GM12864 (cell line): ENCODE measurements around the gene CWF19L2.
A peak's percentile ranks its signal among the peaks of the same experiment; 100 is the strongest.
"Not testable (repeated sequence)": the region's sequence is repeated elsewhere in the genome, so short reads cannot be mapped to it uniquely, and the experiment has no call there.

ENCODE experiments used
- DNase-seq: peaks from one replicate; pipeline ENCODE4 v3.0.0-alpha.2; 2011; ENCODE audit warnings: low read depth
- H3K4me3 ChIP-seq: 2 replicates; pipeline ENCODE4 v1.5.1; 2011; ENCODE audit warnings: mild to moderate bottlenecking, low read depth, low read length, control low read depth
- TF ChIP-seq, protein P1 (sequence below): IDR thresholded peaks from 2 replicates; pipeline ENCODE4 v1.5.1; 2011; ENCODE audit warnings: low read depth, mild to moderate bottlenecking, moderate library complexity, low read length, control low read depth, inconsistent platforms; ENCODE audit errors: missing control alignments

CWF19L2 gene

DNA sequence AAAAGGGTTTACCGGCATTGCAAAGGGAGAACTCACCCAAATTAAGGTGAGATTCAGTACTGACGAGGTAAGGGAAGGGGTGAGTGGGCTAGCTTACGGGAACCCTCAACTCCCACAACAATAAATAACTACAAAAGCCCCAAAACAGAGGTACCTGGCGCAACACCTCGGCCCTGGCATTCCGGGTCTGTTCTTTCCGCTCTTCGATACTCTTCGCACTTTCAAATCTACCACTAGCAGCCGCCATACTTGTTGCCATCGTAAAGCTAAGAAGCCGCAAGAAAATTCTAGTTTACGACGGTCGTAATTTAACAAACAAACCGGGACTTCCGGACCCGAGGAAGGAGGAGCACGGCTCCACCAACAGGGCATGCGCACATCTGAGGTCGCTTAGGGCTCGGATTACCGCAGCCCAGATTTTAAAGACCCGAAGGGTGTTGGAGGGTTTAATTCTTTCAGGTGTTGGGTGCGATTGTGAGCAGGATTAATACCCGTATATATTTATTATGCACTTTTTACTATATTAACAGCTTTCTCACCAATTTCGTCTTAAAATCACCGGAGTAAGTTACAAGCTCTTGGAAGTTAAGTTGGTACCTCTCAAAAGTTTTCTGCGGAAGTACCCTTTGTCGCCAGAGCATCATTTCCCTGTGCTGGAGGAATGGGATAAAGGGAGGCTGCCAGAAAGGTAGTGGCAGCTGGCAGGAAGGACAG, at the start of gene CWF19L2:
TSS of gene CWF19L2 (minus strand) at position 268 of the 714 bp plus-strand sequence. CDS start at position 259, 9 bp downstream.
- H3K4me3 ChIP-seq: peak within 1 kb of the TSS; percentile 77
- DNase-seq: peak; percentile 94
- TF ChIP-seq, protein P1, sequence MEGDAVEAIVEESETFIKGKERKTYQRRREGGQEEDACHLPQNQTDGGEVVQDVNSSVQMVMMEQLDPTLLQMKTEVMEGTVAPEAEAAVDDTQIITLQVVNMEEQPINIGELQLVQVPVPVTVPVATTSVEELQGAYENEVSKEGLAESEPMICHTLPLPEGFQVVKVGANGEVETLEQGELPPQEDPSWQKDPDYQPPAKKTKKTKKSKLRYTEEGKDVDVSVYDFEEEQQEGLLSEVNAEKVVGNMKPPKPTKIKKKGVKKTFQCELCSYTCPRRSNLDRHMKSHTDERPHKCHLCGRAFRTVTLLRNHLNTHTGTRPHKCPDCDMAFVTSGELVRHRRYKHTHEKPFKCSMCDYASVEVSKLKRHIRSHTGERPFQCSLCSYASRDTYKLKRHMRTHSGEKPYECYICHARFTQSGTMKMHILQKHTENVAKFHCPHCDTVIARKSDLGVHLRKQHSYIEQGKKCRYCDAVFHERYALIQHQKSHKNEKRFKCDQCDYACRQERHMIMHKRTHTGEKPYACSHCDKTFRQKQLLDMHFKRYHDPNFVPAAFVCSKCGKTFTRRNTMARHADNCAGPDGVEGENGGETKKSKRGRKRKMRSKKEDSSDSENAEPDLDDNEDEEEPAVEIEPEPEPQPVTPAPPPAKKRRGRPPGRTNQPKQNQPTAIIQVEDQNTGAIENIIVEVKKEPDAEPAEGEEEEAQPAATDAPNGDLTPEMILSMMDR: no peak

GRCh38 chr11:107505647-107506225, 48.1 kb upstream of the CWF19L2 start:
- no peak overlapping the region for H3K4me3 ChIP-seq
- TF ChIP-seq, protein P1: no peak
- DNase-seq: no peak

DNA sequence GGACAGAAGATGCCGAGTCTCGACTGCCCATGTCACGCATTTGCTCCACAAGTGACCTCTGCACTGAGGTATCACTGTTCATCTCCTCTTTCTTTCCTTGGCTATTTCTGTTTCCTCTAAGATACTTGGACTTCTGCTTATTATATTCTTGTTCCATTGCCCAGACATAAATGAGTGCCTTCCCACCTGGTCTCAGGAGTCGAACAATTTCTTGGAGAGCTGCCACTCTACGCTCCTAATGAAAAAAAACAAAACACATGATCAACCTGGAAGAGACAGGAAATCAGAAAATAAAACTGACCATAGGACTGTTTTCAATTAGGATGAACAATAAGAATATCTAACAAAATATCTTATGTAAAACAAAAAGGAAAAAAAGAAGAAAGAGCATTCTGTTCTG, 47.4 kb upstream of the CWF19L2 start:
- TF ChIP-seq, protein P1: no peak
- DNase-seq: no peak
- no peak overlapping the region for H3K4me3 ChIP-seq

DNA sequence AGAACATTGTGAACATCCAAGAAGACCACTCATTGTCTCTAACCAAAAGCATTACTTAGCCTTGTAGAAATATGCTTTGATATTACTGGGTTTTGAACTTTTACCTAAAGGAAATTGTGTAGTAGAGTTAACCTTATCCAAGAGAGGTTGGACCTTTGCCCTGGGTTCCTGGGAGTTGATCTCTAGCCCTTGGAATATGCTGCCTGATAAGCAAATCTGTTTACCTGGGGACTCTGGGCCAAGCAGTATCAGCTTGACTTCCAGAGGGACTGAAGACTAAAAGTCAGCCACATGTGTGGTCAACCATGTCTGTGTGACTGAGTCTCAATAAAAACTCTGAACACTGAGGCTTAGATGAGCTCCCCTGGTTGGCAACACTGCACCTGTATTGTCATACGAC, 44.1 kb upstream of the CWF19L2 start:
- TF ChIP-seq, protein P1: no peak
- DNase-seq: no peak
- H3K4me3 ChIP-seq: no peak overlapping the region

- not testable (repeated sequence) for H3K4me3 ChIP-seq, DNase-seq
These were observed 39.7 kb upstream of the CWF19L2 start for GRCh38 chr11:107497371-107497770.

DNA sequence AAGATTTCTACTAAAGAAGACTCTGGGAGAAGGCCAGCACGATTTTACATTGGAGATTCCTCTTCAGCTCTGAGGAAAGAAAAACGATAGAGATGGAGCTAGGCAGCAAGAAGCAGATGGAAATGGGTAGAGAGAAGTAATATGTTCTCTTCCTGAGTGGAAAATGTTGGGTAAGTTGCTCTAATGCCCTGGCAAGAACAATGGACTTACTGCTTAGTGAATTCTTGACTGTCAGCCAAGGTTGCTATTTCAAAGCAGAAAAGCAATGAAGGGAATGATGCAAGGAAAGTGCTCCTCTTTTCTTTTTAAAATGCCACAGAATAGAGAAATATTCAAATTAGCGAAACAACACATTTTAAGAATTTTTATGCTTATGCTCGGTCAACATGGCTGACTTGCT, 38.4 kb upstream of the CWF19L2 start:
- no peak for DNase-seq
- TF ChIP-seq, protein P1: no peak
- no peak overlapping the region for H3K4me3 ChIP-seq

DNA sequence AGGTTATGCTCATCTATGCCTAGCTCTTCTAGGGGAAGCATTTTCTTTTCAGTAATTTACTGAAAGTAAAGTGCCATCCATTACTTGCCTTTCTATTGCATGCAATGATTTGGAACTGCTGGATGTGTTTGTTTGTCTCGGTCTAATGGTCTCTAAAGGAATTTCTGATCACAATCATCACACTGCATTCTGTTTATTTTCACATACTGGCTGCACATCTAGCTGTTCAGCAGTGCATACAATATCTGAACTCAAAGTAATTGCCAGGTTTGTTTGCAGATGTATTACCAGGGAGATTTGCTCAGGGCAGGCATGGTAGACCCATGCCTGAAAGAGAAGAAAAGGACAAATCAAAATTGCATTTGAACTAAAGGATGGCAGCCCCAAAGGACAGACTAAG, 36.4 kb upstream of the CWF19L2 start:
- DNase-seq: no peak
- TF ChIP-seq, protein P1: no peak
- no peak overlapping the region for H3K4me3 ChIP-seq
